ENCODE data around the gene FAF1.

GRCh38 chr1:50666849-50667248 is 293.2 kb downstream of the FAF1 start:
- TF ChIP-seq POLR2AphosphoS5 (IDR thresholded peaks at IDR 0.05; ENCODE audit: borderline replicate concordance, low read depth, low read length) (no peak), EZH2 (IDR thresholded peaks at IDR 0.05) (no peak), FOXP2 (optimal IDR thresholded peaks at IDR 0.05; ENCODE audit: control extremely low read depth, extremely low read length, insufficient read depth) (no peak)

Data from SK-N-MC (cell line).